Measurements from ENCODE around the gene FURIN. TPM values are rescaled to one million over a fixed set of nuclear protein-coding genes. Genes with fewer than 3 reads are reported as not detected.

FURIN gene
- total RNA-seq, 2 experiments from 2014 or later: 4.9 to 10.3 TPM

DNA sequence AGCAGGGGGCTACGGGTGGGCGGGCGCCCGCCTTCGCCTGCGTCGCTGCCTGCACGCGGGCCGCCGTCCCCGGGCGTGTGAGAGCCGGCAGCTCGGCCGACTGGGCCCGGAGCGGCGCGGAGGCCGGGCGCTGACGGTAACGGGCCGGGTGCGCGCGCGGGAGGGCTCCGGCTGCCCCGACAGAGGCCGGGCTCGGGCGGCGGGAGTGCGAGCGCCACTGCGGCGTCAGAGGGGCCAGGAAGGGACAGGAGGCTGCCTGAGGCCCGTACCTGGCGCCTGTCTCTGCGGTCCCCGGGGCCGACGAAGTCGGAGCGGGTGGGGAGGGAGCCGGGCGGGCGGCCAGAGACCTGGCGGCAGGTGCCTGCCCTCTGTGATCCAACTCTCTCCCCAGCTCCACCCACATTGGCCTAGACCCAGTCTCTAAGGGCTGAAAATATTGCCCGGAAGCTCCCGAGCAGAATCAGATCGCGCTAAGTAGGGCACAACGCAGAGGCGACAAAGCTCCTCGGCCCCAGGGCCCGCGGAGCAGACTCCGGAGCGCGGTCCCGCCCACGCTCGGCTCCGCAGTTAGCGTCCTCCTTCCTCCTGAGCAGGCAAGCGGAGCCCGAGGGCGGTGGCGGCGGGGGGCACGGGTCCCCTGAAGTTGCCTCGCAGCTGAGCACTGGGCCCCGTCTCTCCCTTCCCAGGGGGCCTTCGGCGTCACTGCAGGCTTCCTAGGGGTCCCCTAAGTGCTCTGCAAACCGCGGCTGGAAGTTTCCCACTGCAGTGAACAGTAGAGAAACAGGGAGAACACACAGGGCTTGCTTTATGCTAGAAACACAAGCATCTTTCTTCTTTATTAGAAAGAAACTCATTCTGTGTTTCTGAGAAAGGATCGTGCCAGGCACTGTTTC, 34.7 kb downstream of the FURIN start, which contains the start of gene MAN2A2:
MAN2A2 (plus strand) TSS at position 463 of the 893 bp plus-strand sequence. CDS start 906 bp downstream, outside the sequence.
- Histone ChIP-seq H3K9me3 (ENCODE audit: low read length) (no peaks in the 10 kb centered on the region), H3K9me2 (ENCODE audit: insufficient read depth, low read length) (no peaks in the 10 kb centered on the region), H3K36me3 (ENCODE audit: insufficient read depth, low read length) (no peaks in the 10 kb centered on the region), H3K4me1 (ENCODE audit: insufficient read depth, low read length, poor library complexity, severe bottlenecking) (peaks cover 22% of the 10 kb centered on the region), H3K4me3 (ENCODE audit: low read depth, low read length, poor library complexity, severe bottlenecking) (peak within 1 kb of the TSS; percentile 69), H4K20me1 (ENCODE audit: insufficient read depth, low read length) (no peaks in the 10 kb centered on the region), H3K27ac (ENCODE audit: low read depth, low read length, poor library complexity, severe bottlenecking) (no peak within 1 kb of the TSS), H3K79me2 (ENCODE audit: insufficient read depth, low read depth, low read length) (no peaks in the 10 kb centered on the region), H2AFZ (ENCODE audit: low read length) (peak within 1 kb of the TSS; percentile 42; the same call in 1 of the 2 replicates), H3K4me2 (ENCODE audit: low read length) (peak within 1 kb of the TSS; percentile 86)
- CTCF ChIA-PET (ENCODE audit: unreplicated experiment): interaction anchor here (1.3 to 3.8 kb wide), 2 partner anchors 29 to 32 kb away, joined by 5 to 16 read pairs; partner anchors contain the start of genes HDDC3 and UNC45A
- TF ChIP-seq, protein P1, sequence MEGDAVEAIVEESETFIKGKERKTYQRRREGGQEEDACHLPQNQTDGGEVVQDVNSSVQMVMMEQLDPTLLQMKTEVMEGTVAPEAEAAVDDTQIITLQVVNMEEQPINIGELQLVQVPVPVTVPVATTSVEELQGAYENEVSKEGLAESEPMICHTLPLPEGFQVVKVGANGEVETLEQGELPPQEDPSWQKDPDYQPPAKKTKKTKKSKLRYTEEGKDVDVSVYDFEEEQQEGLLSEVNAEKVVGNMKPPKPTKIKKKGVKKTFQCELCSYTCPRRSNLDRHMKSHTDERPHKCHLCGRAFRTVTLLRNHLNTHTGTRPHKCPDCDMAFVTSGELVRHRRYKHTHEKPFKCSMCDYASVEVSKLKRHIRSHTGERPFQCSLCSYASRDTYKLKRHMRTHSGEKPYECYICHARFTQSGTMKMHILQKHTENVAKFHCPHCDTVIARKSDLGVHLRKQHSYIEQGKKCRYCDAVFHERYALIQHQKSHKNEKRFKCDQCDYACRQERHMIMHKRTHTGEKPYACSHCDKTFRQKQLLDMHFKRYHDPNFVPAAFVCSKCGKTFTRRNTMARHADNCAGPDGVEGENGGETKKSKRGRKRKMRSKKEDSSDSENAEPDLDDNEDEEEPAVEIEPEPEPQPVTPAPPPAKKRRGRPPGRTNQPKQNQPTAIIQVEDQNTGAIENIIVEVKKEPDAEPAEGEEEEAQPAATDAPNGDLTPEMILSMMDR (conservative IDR thresholded peaks at IDR 0.05; ENCODE audit: low read length): no peak
- peak; percentile 93 for TF ChIP-seq EZH2phosphoT487 (IDR thresholded peaks at IDR 0.05; ENCODE audit: borderline replicate concordance, low read depth, low read length)
- DNase-seq (ENCODE audit: low spot score): peak; percentile 55
- intact Hi-C loops (cut with micrococcal nuclease; ENCODE audit: unreplicated experiment): loop anchor here (1.0 kb wide), 1 partner anchor 28 kb away; no protein-coding TSS in a partner anchor
- no TSS peak for BruUV-seq (replicated peaks)
- POLR2A ChIA-PET: interaction anchor here (1.4 to 4.5 kb wide), 2 partner anchors 11 to 27 kb away, joined by 3 to 24 read pairs; no protein-coding TSS in a partner anchor

GRCh38 chr15:90903733-90904536, 35.5 kb downstream of the FURIN start:
- CTCF ChIA-PET (ENCODE audit: unreplicated experiment): interaction anchor here (0.7 to 3.8 kb wide), 3 partner anchors 28 to 31 kb away, joined by 3 to 16 read pairs (median 5); partner anchors contain the start of genes HDDC3 and UNC45A
- H3K4me1 ChIP-seq (ENCODE audit: insufficient read depth, low read length, poor library complexity, severe bottlenecking): peaks cover 22% of the 10 kb centered on the region
- intact Hi-C loops (cut with micrococcal nuclease; ENCODE audit: unreplicated experiment): no loop called here
- no peaks in the 10 kb centered on the region for H3K36me3 ChIP-seq (ENCODE audit: insufficient read depth, low read length)
- peak overlapping the region; percentile 42; the same call in 1 of the 2 replicates for H2AFZ ChIP-seq (ENCODE audit: low read length)
- H4K20me1 ChIP-seq (ENCODE audit: insufficient read depth, low read length): no peaks in the 10 kb centered on the region
- H3K4me3 ChIP-seq (ENCODE audit: low read depth, low read length, poor library complexity, severe bottlenecking): no peak overlapping the region
- H3K9me3 ChIP-seq (ENCODE audit: low read length): no peaks in the 10 kb centered on the region
- peak; percentile 6; the same call in 1 of the 2 replicates for TF ChIP-seq EZH2phosphoT487 (IDR thresholded peaks at IDR 0.05; ENCODE audit: borderline replicate concordance, low read depth, low read length)
- TF ChIP-seq, protein P1 (conservative IDR thresholded peaks at IDR 0.05; ENCODE audit: low read length): peak; percentile 24; the same call in 1 of the 2 replicates
- BruUV-seq (replicated peaks): no TSS peak
- POLR2A ChIA-PET: interaction anchor here (1.4 to 4.5 kb wide), 2 partner anchors 10 to 27 kb away, joined by 3 to 24 read pairs; no protein-coding TSS in a partner anchor
- no peaks in the 10 kb centered on the region for H3K79me2 ChIP-seq (ENCODE audit: insufficient read depth, low read depth, low read length)
- no peaks in the 10 kb centered on the region for H3K9me2 ChIP-seq (ENCODE audit: insufficient read depth, low read length)
- H3K4me2 ChIP-seq (ENCODE audit: low read length): peak overlapping the region; percentile 70
- H3K27ac ChIP-seq (ENCODE audit: low read depth, low read length, poor library complexity, severe bottlenecking): no peak overlapping the region
- no peak for DNase-seq (ENCODE audit: low spot score)
